ENCODE results near the gene SLC25A38. TPM values are rescaled to one million over a fixed set of nuclear protein-coding genes. Genes with fewer than 3 reads are reported as not detected.
A peak's percentile ranks its signal among the peaks of the same experiment; 100 is the strongest.

Gene SLC25A38
- total RNA-seq, 1 experiment from 2014 or later, result 26.7 TPM

GRCh38 chr3:39405687-39406367 lies 22.7 kb downstream of the SLC25A38 start:
- intact Hi-C loops (cut with micrococcal nuclease), result loop anchor here (1.0 kb wide), 1 partner anchor 22 kb away; no protein-coding TSS in a partner anchor
- Histone ChIP-seq H3K9ac (ENCODE audit: low read length) (peak overlapping the region; percentile 87), H2AFZ (ENCODE audit: low read depth, low read length, poor library complexity, severe bottlenecking) (no peak overlapping the region), H3K9me3 (ENCODE audit: control insufficient read depth in 1 of 2, insufficient read depth in 1 of 2, low read depth in 1 of 2, low read length in 2 of 2) (no peaks in the 10 kb centered on the region), H4K20me1 (ENCODE audit: insufficient read depth) (peaks cover 23% of the 10 kb centered on the region; the same call in 1 of the 2 replicates), H3K79me2 (ENCODE audit: insufficient read depth, low read length) (peaks cover 43% of the 10 kb centered on the region), H3K4me2 (ENCODE audit: low read length) (peak overlapping the region; percentile 89), H3K27ac (ENCODE audit: low read depth, low read length) (peak overlapping the region; percentile 89), H3K4me3 (replicated peaks in 1 of 2; ENCODE audit: low read depth in 1 of 2, low read length in 2 of 2) (peak overlapping the region; percentile 73 to 98), H3K9me2 (ENCODE audit: insufficient read depth) (no peaks in the 10 kb centered on the region), H3K36me3 (ENCODE audit: control insufficient read depth in 1 of 2, insufficient read depth in 2 of 2, low read length in 2 of 2) (peaks cover 30 to 37% of the 10 kb centered on the region in 2 experiments), H3K4me1 (ENCODE audit: control insufficient read depth in 1 of 2, insufficient read depth in 2 of 2, low read length in 2 of 2) (peaks cover 11 to 32% of the 10 kb centered on the region in 2 experiments), H3K27me3 (ENCODE audit: insufficient read depth, low read length) (no peaks in the 10 kb centered on the region)
- ATAC-seq, result no peak
- BruUV-seq (replicated peaks), result TSS peak; percentile 95
- DNase-seq (ENCODE audit: low read depth, low spot score), result no peak
- ChIA-PET POLR2A (interaction anchor here (0.6 to 1.7 kb wide), 5 partner anchors 11 to 902 kb away, joined by 3 to 9 read pairs (median 5); no protein-coding TSS in a partner anchor), RAD21 (ENCODE audit: low non-redundant PET in 1 of 2, low total read pairs in 2 of 2, uncharacterized antibody in 2 of 2, unreplicated experiment in 2 of 2) (no interaction called here), CTCF (interaction anchor here (1.1 to 1.6 kb wide), 2 partner anchors 28 to 92 kb away, joined by 3 read pairs; no protein-coding TSS in a partner anchor)
- no peak for TF ChIP-seq RAD21 (IDR thresholded peaks at IDR 0.05; ENCODE audit: low read depth)
- TF ChIP-seq, protein P1, sequence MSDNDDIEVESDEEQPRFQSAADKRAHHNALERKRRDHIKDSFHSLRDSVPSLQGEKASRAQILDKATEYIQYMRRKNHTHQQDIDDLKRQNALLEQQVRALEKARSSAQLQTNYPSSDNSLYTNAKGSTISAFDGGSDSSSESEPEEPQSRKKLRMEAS (IDR thresholded peaks at IDR 0.05), result no peak
- TF ChIP-seq EZH2phosphoT487 (IDR thresholded peaks at IDR 0.05; ENCODE audit: borderline replicate concordance), result no peak
- TF ChIP-seq ELF1 (IDR thresholded peaks at IDR 0.05; ENCODE audit: borderline replicate concordance, low read depth), result no peak
- no peak for TF ChIP-seq FOSL1 (IDR thresholded peaks at IDR 0.05; ENCODE audit: low read depth)
- no peak for TF ChIP-seq ZFX (IDR thresholded peaks at IDR 0.05)
- no peak for TF ChIP-seq SRF (IDR thresholded peaks at IDR 0.05; ENCODE audit: low read depth)
- no peak for TF ChIP-seq CEBPB (IDR thresholded peaks at IDR 0.05; ENCODE audit: low read depth)
- no peak for TF ChIP-seq POLR2A (IDR thresholded peaks at IDR 0.05; ENCODE audit: borderline replicate concordance, extremely low read depth, insufficient read depth, insufficient read length)
- TF ChIP-seq, protein P2, sequence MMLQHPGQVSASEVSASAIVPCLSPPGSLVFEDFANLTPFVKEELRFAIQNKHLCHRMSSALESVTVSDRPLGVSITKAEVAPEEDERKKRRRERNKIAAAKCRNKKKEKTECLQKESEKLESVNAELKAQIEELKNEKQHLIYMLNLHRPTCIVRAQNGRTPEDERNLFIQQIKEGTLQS (IDR thresholded peaks at IDR 0.05), result no peak
- no peak for TF ChIP-seq JUND (IDR thresholded peaks at IDR 0.05)
- no peak for TF ChIP-seq CTCF (IDR thresholded peaks at IDR 0.05 in 2 of 3, conservative IDR thresholded peaks at IDR 0.05 in 1 of 3; ENCODE audit: borderline replicate concordance in 1 of 3, insufficient read depth in 1 of 3, low read depth in 2 of 3, low read length in 2 of 3)
- no peak for TF ChIP-seq POLR2AphosphoS5 (IDR thresholded peaks at IDR 0.05; ENCODE audit: low read depth, low read length)
- TF ChIP-seq EZH2 (IDR thresholded peaks at IDR 0.05), result no peak
- no peak for TF ChIP-seq YY1 (IDR thresholded peaks at IDR 0.05; ENCODE audit: extremely low read depth, insufficient replicate concordance, low read depth, low read length)
- no peak for TF ChIP-seq TCF7L2 (IDR thresholded peaks at IDR 0.05; ENCODE audit: borderline replicate concordance, extremely low read depth, insufficient read depth, insufficient read length)
- TF ChIP-seq CBX3 (IDR thresholded peaks at IDR 0.05; ENCODE audit: low read depth), result no peak
- TF ChIP-seq REST (IDR thresholded peaks at IDR 0.05; ENCODE audit: low read depth), result no peak

Measured in HCT116 (cell line).